Ecto neural progenitor cell (in vitro differentiated cells): ENCODE data around the gene FBXL13.
"Not testable (repeated sequence)": the region's sequence is repeated elsewhere in the genome, so short reads cannot be mapped to it uniquely, and the experiment has no call there.

Source experiments
- DNase-seq: peaks from one replicate; pipeline ENCODE4 v3.0.0-alpha.2; 2018; ENCODE audit warnings: low spot score

The FBXL13 gene

DNA sequence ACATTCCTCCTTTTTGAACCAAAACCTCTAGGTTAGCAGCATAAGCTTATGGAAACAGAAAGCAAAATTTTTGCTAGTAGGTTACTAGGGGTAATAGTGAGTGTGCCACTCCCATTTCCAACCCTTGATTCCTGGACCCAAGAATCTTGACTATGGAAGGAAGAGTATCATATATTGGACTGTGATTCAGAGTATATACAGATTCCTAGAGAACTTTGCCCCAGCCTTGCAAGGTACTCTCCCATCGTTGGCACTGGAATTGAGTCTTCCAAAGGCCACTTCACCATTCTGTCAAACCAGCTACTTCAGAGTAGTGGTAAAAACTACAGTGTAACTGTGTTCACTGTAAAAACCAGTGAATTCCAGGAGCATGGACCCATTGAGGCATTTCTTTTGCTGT, 92.4 kb downstream of the FBXL13 start:
- no peak for DNase-seq

DNA sequence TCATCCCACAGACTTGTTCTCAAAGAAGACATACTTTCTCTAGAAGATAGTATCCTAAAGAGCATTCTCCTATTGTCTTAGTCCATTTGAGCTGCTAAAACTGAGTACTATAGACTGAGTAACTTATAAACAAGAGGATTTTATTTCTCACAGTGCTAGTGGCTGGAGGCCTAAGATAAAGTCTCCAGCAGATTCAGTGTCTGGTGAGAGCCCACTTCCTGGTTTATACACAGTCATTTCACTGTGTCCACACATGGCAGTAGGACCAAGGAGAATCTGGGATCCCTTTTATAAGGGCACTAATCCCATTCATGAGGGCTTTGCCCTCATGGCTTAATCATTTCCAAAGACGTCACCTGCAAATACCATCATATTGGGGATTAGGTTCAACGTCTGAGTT, 93.1 kb downstream of the FBXL13 start:
- DNase-seq, result no peak

DNA sequence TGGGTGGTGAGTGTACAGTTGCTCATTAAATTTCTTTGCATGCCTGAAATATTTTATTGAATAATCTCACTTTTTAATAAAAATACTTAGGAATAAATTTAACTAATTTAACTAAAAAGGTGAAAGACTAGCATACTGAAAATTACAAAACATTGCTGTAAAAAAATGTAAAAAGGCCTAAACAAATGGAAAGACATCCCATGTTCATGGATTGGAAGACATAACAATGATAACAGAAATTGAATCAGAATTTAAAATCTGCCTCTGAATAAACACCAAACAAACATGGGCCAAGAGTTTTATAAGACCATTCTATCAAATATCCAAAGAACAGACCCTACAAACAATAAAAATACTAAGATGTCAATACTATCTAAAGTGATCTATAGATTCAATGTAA, 94.9 kb downstream of the FBXL13 start:
- DNase-seq, result no peak

DNA sequence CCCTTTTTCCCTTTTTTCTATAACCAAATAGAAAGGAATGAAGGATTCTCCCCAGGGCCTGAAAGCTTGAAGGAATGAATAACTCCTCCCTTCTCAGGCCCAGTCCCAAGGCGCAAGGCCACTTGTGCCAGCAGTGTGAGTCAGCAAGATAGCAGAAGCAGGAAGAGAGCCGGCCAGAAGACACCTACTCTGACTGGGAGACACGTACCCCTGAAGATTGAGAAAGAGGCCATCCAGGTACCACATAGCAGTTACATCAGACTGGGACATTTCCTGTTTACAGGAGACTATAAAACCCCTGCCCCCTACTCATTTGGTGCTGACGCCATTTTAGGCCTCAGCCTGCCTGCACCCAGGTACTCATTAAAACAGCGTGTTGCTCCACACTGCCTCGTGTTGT, 96.3 kb downstream of the FBXL13 start:
- DNase-seq, result no peak

DNA sequence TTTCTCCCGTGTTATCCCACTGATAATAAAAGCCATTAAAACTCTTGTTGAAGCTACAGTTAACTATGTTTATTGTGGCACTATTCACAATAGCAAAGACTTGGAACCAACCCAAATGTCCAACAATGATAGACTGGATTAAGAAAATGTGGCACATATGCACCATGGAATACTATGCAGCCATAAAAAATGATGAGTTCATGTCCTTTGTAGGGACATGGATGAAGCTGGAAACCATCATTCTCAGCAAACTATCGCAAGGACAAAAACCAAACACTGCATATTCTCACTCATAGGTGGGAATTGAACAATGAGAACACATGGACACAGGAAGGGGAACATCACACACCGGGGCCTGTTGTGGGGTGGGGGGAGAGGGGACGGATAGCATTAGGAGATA, 97.0 kb downstream of the FBXL13 start:
- DNase-seq, result not testable (repeated sequence)

DNA sequence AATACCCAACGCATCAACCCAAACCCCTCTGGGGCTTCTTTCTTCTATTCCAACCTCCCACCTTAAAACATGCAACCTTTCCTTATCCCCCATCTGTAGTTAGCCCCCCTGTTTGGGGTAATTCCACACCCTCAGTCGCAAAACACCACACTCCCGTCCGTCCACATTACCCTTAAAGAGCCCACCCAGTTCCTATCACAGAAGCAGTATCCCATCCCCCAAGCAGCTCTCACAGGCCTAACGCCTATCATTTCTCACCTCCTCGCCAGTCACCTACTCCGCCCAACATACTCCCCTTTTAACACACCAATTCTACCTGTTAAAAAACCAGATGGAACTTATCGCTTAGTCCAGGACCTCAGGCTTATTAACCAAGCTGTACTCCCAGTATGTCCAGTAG, 98.1 kb downstream of the FBXL13 start:
- DNase-seq, result no peak

DNA sequence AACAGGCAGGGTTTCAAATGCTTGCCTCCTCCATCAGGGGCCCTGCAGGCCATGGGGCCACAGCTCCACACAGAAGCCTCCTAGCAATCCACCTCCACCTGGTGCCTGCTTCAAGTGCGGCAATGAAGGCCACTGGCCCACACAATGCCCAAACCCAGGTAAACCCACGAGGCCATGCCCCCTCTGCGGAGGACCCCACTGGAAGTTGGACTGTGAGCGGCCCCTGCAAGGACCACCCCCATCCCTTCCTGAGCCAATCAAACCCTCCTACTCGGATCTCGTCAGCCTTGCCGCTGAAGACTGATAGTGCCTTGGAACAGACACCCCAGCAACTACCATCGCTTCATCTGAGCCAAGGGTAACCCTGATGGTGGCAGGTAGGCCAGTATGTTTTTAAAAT, 98.7 kb downstream of the FBXL13 start:
- DNase-seq, result no peak

DNA sequence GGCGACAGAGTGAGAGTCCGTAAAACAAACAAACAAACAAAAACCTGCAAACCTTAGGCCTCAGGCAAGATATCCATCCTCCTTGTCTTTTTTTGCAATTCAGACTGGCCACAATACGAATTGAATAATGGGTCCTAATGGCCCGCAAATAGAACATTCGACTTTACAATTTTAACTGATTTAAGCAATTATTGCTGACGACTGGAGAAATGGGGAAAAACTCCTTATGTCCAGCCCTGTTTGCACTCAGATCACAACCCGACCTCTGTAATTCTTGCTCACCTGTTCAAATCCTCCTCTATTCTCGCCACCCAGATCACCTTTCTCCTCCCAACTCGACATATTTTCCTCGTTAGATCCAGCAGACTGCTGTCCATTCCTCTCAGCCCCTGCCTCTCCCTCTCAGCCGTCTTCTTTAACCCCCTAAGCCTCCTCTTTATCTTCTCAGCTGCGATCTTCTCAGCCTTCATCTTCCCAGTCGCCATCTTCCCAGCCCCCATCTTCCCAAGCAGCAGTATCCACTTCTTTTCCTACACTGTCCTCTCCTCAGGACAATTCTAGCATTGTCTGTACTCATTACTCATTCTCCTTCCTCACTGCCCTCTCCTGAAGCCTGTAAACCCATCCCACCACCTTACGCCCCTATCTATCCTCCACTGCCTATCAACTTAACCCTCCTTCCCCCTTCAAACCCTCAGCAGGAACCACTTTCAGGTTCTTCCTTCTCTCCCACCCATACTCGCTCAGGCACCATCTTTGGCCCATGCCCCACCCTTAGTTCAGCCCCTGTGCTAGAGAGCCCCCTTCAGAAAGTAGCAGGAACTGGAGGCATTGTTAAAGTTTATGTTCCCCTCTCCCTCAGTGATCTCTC, 100.0 kb downstream of the FBXL13 start:
- DNase-seq, result no peak

DNA sequence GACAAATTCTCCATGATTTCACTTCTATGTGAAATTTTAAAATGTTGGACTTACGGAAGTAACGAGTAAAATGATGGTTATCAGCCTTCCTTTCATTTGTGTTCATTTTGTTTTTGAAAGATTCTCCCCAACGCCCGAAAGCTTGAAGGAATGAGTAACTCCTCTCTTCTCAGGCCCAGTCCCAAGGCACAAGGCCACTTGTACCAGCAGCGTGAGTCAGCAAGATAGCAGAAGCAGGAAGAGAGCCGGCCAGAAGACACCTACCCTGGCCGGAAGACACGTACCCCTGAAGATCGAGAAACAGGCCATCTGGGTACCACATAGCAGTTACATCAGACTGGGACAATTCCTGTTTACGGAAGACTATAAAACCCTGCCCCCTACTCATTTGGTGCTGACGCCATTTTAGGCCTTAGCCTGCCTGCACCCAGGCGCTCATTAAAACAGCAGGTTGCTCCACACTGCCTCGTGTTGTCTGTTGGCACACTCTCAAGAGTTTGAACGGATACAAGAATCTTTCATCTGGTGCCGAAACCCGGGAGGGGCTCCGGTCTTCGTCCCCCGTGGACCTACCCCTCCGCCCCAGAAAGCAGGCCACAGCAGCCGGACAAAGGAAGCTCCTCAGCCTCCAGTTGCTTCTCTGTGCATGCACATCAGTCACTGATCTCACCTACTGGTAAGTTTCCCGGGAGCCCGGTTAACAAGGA, 101.3 kb downstream of the FBXL13 start:
- DNase-seq, result no peak

DNA sequence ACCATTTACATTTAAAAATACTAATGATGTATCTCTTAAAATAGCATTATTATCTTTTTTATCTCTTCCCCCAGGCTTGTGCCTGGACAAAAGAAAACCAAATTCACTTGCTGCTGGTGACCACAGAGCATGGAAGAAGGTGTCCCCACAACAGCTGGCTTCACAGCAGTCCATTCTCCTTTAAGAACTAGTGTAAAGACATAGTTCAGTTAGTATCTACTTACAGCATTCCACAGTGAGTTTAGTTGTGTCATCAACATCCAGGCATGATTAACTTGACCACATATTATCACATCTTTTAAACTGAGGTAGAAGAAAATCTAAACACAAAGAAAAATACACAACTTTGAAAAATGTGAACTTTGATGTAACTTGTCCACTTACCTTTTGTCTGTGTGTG, 106.8 kb downstream of the FBXL13 start:
- no peak for DNase-seq

DNA sequence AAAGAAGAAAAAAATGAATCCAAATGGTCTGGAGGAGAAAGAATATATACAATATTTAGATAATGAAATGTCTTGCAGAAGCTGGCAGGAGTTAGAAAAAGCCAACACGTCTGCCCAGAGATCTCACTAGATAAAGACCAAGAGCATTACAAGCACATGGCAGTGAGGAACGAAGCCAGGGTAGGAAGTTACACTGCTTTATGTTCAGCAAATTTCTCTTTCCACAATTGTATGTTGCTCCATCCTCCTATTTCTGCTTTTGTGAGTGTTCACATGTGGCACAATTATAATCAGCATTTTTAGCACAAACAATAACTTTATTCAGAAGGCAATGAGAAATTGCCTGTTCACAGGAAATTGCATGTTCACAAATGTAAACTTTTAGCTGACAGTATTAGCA, 108.1 kb downstream of the FBXL13 start:
- DNase-seq, result no peak

DNA sequence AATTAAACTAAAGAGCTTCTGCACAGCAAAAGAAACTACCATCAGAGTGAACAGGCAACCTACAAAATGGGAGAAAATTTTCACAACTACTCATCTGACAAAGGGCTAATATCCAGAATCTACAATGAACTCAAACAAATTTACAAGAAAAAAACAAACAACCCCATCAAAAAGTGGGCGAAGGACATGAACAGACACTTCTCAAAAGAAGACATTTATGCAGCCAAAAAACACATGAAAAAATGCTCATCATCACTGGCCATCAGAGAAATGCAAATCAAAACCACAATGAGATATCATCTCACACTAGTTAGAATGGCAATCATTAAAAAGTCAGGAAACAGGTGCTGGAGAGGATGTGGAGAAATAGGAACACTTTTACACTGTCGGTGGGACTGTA, 112.6 kb downstream of the FBXL13 start:
- DNase-seq, result not testable (repeated sequence)

DNA sequence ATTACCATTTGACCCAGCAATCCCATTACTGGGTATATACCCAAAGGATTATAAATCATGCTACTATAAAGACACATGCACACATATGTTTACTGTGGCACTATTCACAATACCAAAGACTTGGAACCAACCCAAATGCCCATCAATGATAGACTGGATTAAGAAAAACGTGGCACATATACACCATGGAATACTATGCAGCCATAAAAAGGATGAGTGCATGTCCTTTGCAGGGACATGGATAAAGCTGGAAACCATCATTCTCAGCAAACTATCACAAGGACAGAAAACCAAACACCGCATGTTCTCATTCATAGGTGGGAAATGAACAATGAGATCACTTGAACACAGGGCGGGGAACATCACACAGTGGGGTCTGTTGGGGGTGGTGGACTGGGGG, 116.6 kb downstream of the FBXL13 start:
- not testable (repeated sequence) for DNase-seq

DNA sequence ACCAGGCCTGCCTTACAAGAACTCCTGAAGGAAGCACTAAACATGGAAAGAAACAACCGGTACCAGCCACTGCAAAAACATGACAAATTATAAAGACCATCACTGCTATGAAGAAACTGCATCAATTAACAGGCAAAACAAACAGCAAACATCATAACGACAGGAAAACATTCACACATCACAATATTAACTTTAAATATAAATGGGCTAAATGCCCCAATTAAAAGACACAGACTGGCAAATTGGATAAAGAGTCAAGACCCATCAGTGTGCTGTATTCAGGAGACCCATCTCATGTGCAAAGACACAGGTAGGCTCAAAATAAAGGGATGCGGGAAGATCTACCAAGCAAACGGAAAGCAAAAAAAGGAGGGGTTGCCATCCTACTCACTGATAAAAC, 120.2 kb downstream of the FBXL13 start:
- DNase-seq, result not testable (repeated sequence)

DNA sequence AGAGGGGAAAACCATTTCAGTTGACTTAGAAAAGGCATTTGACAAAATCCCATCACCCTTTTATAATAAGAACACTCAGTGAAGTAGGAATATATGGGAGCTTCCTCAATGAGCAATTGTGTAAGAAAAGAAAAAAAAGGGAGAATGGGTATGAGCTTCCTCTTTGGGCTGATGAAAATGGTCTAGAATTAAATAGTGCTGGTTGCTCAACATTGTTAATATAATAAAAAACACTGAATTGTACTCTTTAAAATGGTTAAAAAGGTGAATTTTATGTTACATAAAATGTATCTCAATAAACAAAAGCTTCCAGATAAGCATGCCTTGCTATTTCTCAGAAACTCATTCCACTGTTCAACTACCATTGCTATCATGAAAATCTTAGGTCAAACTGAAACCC, 121.2 kb downstream of the FBXL13 start:
- no peak for DNase-seq

DNA sequence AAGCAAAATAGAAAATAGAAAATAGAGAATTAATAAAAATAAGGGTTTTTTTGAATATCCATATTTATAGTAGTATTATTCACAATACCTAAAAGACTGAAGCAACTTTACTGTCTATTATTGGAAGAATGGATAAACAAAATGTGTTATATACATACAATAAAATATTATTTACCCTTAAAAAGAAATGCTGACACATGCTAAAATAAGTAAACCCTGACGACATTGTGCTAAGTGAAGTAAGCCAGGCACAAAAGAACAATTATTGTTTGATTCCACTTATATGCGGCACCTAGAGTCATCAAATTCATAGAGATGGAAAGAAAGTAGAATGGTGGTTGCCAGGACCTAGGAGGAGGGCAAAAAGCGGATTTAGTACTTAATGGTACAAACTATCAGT, 122.8 kb downstream of the FBXL13 start:
- DNase-seq, result no peak

DNA sequence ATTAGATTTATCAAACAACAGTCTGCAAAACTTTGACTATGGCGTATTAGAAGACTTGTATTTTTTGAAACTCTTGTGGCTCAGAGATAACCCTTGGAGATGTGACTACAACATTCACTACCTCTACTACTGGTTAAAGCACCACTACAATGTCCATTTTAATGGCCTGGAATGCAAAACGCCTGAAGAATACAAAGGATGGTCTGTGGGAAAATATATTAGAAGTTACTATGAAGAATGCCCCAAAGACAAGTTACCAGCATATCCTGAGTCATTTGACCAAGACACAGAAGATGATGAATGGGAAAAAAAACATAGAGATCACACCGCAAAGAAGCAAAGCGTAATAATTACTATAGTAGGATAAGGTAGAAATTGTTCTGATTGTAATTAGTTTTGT, 130.4 kb downstream of the FBXL13 start:
- DNase-seq, result no peak

DNA sequence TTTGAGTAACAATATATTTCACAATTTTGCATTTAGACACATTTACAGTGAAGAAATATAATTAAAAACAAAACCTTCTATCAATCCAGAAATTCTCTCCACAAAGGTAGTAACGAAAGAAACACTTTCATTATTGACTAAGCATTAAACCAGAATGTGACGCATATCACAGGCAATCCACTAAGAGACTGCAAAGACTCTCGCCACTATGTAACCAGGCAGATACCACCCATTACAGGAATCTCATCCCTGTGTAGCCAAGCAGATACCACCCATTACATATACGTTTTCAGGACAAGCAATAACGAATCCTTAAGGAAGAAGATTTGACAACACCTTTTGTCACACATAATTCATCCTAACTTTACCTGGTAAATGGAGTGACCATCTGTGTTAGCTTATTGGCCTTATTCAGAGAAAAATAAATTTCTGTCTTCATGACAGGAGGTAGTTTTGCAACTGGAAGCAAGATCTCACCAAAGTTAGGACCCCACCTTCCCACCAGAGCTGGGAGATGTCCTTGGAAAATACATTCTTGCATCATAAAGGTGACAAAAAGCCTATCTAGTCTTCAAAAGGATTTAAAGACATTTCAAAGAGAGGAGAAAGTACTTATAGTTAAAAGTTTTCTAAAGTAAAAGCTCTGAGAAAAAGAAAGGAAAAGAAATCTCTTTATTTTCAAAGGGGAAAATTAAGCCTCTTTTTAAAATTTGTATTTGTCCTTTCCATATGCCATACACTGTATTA, 131.0 kb downstream of the FBXL13 start:
- no peak for DNase-seq

DNA sequence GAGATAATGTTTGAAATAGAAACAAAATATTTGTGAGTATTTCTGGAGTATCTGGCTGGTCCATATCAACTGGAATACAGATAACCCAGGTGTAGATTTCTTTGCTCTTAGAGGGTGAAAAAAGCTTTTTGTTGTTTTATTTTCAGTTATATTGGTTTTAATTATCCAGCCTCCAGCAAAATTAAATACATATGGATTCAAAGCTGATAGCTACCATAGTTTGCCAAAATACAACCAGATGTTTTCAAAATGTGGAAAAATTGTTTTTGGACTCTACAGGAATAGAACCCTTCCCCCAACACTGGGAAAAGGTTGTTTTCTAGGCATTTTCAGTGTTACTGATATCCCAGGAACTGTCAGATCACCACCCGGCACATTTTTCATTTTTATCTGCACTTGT, 131.7 kb downstream of the FBXL13 start:
- DNase-seq, result no peak

DNA sequence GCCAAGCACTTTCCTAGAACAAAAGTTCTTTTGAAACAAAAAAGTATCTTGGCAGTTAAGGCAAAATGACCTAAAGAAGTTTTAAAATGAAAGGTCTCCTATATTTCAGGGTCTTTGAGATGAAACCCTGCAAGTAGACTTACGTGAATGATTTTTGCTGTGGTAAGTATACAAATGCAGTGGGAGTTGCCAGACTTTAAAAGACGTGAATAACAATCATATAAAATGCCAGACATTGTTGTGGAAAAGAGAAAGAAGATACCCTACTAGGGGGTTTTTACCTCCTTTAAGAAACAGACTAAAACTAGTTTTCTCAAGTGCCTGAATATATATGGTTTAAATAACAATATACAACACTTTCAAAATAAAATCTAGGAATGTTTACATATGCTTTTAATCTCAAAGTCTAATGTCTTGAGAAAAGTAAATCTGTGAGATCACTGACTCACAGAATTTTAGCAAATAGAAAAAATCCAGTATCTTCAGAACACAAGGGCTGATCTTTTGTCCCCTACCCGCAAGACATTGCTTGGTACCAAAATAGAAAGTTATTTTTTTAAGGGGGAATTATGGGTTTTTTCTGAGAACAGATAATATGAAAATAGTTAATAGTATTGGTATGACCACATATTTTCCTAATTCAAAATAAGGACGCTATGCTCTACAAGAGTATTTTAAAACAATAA, 132.3 kb downstream of the FBXL13 start:
- DNase-seq, result no peak

DNA sequence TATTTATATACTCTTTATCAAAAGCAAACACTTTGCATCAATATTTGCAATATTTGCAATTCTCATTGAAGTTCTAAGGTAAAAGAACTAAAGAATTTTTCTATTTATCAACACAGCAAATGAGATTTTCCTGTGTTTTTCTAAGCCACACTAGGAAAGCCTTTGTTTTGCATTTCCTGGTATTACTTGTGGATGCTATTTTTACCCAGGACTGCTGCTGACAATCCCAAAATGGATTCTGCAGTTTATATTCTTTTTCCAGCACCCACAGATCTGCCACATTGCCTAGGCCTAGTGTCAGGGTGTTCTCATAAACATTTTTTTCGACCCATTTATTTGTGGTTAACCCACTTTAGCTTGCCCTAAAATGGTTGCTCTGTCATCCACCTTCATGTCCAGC, 135.9 kb downstream of the FBXL13 start:
- DNase-seq, result no peak

DNA sequence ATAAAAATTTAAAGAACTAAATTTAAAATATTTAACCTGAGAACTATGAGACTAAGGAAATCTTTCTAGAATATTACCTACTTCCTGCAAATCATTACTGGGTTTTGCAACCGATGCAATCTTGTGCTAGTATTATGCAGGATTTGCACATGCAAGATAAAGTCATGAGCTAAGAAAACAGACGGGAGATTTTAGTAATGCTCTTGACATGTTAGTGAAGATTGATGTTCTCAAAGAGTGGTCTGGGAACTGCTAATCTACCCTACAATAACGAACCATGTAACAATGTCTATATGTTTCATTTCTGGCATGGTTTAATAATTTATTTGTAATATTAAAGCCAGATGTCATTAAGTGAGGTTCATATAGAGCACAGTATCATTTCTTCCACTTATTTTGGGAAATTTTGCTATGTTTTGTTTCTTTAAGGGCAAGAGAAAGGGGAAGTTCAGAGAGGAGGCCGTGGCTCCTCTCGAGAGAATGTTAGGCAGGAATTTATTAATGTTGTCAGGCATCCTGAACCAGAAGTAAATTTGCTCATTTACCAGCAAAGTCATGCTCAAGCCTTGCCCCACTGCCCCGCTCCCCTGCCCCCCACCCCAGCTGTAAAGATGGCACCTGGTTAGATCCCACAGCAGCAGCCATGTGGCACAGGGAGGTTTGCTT, 139.0 kb downstream of the FBXL13 start:
- DNase-seq, result no peak
